Stimulated activated naive B cell treated with anti-CD40 and anti-IgM and Interleukin-4, amounts not matched to agents 10 μg/mL and 1 μg/mL and 100 μg/mL, for 72 hours (primary cell): ENCODE results near the gene PLCH1.

Source experiments
- ATAC-seq, 2 donors: fragments of 150-1000 bp; cut with Tn5 transposase; replicated peaks; 2 replicates each; pipeline ENCODE4 v1.10.0; 2021; ENCODE audit warnings: moderate library complexity in 1 of 2
- DNase-seq: peaks from one replicate; pipeline ENCODE4 v3.0.0; 2021
- H3K27ac Mint-ChIP-seq: one replicate; pipeline ENCODE4 v1.8.0; 2022; ENCODE audit warnings: mild to moderate bottlenecking, mixed read lengths
- H3K27me3 Mint-ChIP-seq, 2 donors: one replicate each; pipeline ENCODE4 v1.8.0; 2022; ENCODE audit warnings: mixed read lengths in 2 of 2
- H3K36me3 Mint-ChIP-seq, 2 donors: one replicate each; pipeline ENCODE4 v1.8.0; 2022; ENCODE audit warnings: mixed read lengths in 2 of 2, mild to moderate bottlenecking in 1 of 2
- H3K4me1 Mint-ChIP-seq, 2 donors: one replicate each; pipeline ENCODE4 v1.8.0; 2022; ENCODE audit warnings: mixed read lengths in 2 of 2, mild to moderate bottlenecking in 1 of 2
- H3K4me3 Mint-ChIP-seq, 2 donors: one replicate each; pipeline ENCODE4 v1.8.0; 2022; ENCODE audit warnings: mild to moderate bottlenecking in 2 of 2, mixed read lengths in 2 of 2, moderate library complexity in 1 of 2
- H3K9me3 Mint-ChIP-seq, 2 donors: one replicate each; pipeline ENCODE4 v1.8.0; 2022; ENCODE audit warnings: mixed read lengths in 2 of 2, mild to moderate bottlenecking in 1 of 2

The PLCH1 gene

DNA sequence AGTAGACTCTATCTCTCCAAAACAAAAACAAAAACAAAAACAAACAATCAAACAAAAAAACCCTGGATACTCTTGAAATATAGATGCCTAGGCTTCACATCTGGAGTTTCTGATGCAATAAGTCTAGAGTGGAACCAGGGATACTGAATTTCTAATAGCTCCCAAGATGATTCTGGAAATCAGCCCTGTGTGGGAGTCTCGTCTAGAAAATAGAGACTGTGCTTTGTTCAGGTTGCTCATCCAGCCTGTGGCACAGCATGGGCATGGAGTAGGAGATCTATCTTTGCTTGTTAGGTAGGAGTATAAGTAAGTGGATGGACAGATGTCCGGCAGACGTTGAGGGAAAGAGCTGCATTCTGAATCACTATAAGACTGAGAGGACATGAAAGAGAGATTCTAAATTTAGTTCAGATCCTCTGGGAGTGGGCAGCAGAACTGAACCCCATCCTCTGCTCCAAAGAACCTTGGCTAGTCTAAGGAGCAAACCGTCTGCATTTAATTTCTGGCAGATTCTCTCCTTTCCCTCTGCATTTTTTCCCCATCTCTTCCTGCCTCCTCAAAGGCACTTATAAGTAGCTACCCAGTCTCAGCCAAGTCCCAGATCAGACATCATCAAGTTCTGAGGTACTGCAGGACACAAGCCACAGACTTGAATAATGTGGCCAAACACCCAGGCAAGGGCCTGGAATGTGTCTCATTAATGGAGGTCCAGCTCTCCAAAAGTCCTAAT lies 358.8 kb downstream of the PLCH1 start:
- no peak overlapping the region for H3K27ac Mint-ChIP-seq
- H3K4me3 Mint-ChIP-seq: no peak overlapping the region
- no peaks in the 10 kb centered on the region for H3K9me3 Mint-ChIP-seq
- H3K27me3 Mint-ChIP-seq: no peaks in the 10 kb centered on the region
- no peaks in the 10 kb centered on the region for H3K4me1 Mint-ChIP-seq
- ATAC-seq: no peak
- DNase-seq: no peak
- H3K36me3 Mint-ChIP-seq: no peaks in the 10 kb centered on the region

DNA sequence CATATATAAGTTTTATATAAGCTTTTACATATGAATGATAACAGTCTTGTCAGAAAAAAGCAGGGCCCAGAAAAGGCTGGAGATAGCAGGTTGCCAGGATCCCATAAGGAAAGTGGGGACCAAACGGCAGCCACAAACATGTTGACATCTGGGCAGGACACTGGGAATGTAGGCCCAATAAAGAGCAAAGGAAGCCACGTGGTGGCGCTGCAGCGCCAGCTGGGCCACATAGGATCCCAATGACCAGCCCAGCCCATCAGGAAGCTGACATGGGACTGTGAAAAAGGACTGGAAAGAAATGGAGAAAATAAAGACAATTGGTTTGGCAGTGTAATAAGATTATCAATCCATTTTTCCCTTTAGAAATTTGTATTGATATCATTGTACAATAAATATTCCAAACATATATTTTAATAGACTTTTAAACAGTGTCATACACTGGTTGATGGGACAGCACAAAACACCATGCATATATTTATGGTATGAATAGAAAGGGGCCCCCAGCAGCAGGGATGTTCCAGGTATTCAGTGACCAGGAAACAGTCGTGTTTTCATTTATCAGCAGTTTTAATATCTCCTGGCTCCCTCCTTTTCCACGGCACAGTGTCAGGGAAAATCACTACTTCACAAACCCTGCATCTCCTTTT lies 362.4 kb downstream of the PLCH1 start:
- DNase-seq (no peak), ATAC-seq (peak; percentile 34 to 50)
- no peak overlapping the region for H3K4me3 Mint-ChIP-seq

DNA sequence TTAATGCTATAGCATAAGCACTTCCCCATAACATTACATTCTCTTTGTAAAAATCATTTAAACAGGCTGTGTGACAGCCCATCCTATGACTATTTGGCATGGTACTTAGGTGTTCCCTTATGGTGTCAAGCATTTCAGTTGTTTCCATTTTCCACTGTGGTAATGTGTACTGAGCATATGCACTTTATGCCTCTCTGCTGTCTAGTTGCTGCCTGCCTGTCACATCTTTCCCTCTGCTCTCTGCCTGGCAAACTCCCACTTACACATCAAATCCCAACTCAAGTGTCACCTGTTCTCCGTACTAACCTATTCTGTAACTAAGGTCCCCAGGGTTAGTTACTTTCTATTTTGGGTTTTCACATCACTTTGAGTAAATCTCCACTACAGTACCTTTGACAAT lies 367.0 kb downstream of the PLCH1 start:
- H3K4me3 Mint-ChIP-seq: no peak overlapping the region
- no peak for DNase-seq
- H3K27me3 Mint-ChIP-seq: no peaks in the 10 kb centered on the region
- no peak for ATAC-seq
- H3K9me3 Mint-ChIP-seq: no peaks in the 10 kb centered on the region
- H3K4me1 Mint-ChIP-seq: no peaks in the 10 kb centered on the region
- no peak overlapping the region for H3K27ac Mint-ChIP-seq
- H3K36me3 Mint-ChIP-seq: no peaks in the 10 kb centered on the region

More for the DNA sequence above, 362.4 kb downstream of the PLCH1 start:
- no peaks in the 10 kb centered on the region for H3K36me3 Mint-ChIP-seq
- H3K9me3 Mint-ChIP-seq: no peaks in the 10 kb centered on the region
- H3K27ac Mint-ChIP-seq: no peak overlapping the region
- no peaks in the 10 kb centered on the region for H3K27me3 Mint-ChIP-seq
- H3K4me1 Mint-ChIP-seq: no peaks in the 10 kb centered on the region

- Mint-ChIP-seq H3K36me3 (no peaks in the 10 kb centered on the region), H3K27me3 (no peaks in the 10 kb centered on the region), H3K9me3 (no peaks in the 10 kb centered on the region), H3K4me1 (peaks cover 0 to under 1% of the 10 kb centered on the region in 2 donors), H3K4me3 (no peak overlapping the region), H3K27ac (no peak overlapping the region)
- DNase-seq (no peak), ATAC-seq (no peak)
Measured at GRCh38 chr3:155377071-155377470, 367.8 kb downstream of the PLCH1 start.

- H3K9me3 Mint-ChIP-seq: no peaks in the 10 kb centered on the region
- H3K27ac Mint-ChIP-seq: no peak overlapping the region
- DNase-seq: no peak
- H3K4me1 Mint-ChIP-seq: peaks cover 0 to 1% of the 10 kb centered on the region in 2 donors
- no peak for ATAC-seq
- H3K36me3 Mint-ChIP-seq: no peaks in the 10 kb centered on the region
- no peaks in the 10 kb centered on the region for H3K27me3 Mint-ChIP-seq
- H3K4me3 Mint-ChIP-seq: no peak overlapping the region
Measured at GRCh38 chr3:155372281-155372680, 372.6 kb downstream of the PLCH1 start.

GRCh38 chr3:155370764-155371503 lies 373.9 kb downstream of the PLCH1 start:
- Mint-ChIP-seq H3K4me1 (peaks cover 0 to 1% of the 10 kb centered on the region in 2 donors), H3K36me3 (no peaks in the 10 kb centered on the region), H3K27me3 (no peaks in the 10 kb centered on the region), H3K9me3 (no peaks in the 10 kb centered on the region), H3K27ac (no peak overlapping the region), H3K4me3 (no peak overlapping the region)
- DNase-seq: no peak
- ATAC-seq: peak in 1 of 2 donors; percentile 23

GRCh38 chr3:155370198-155370597 lies 374.7 kb downstream of the PLCH1 start:
- ATAC-seq (no peak), DNase-seq (no peak)
- Mint-ChIP-seq H3K36me3 (no peaks in the 10 kb centered on the region), H3K9me3 (peaks cover 0 to 3% of the 10 kb centered on the region in 2 donors), H3K27ac (no peak overlapping the region), H3K4me1 (peaks cover 0 to 1% of the 10 kb centered on the region in 2 donors), H3K27me3 (no peaks in the 10 kb centered on the region), H3K4me3 (no peak overlapping the region)

GRCh38 chr3:155369735-155370134 lies 375.1 kb downstream of the PLCH1 start:
- Mint-ChIP-seq H3K4me3 (no peak overlapping the region), H3K4me1 (peaks cover 0 to 1% of the 10 kb centered on the region in 2 donors), H3K36me3 (no peaks in the 10 kb centered on the region), H3K27ac (no peak overlapping the region), H3K27me3 (no peaks in the 10 kb centered on the region), H3K9me3 (peaks cover 0 to 6% of the 10 kb centered on the region in 2 donors)
- no peak for ATAC-seq
- no peak for DNase-seq

DNA sequence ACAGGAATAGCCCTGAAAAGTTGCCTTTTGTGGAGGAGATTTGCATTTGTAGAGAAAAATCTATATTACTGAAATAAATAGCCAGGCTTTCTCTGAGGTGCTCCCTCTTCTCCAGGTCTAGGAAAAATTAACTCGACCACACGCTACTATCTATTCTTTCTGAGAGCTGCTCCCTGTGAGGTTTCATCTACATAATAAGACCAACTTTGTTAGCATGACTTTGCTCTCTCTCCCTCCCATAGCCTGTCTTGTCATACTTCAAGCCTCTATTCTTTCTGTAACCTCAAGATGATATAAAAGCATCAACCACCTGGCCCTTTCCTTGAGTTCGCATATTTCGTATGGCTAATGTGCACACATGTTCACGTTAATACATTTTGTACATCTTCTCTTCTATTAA lies 375.6 kb downstream of the PLCH1 start:
- no peak for DNase-seq
- Mint-ChIP-seq H3K4me1 (peaks cover 0 to 1% of the 10 kb centered on the region in 2 donors), H3K27me3 (no peaks in the 10 kb centered on the region), H3K27ac (no peak overlapping the region), H3K4me3 (no peak overlapping the region), H3K36me3 (peaks cover 0 to 1% of the 10 kb centered on the region in 2 donors), H3K9me3 (peaks cover 2 to 8% of the 10 kb centered on the region in 2 donors)
- ATAC-seq: no peak

DNA sequence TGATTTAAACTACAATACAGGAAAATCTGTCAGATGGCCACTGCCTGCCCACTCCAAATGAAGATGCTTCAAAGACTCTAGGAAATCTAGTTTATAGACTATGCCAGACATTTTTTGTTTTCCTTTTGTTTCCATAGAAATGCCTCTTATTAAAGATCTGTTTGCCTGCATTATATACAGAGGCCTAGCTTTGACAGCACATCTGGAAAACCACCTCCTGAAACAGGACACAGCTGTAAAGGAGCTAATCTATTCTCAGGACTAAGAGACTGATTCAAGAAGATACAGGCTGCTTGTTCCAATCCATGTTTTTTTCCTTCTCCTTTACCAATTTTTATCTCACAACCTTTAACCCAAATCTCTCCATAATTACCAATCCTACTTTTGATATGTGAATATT lies 376.1 kb downstream of the PLCH1 start:
- H3K36me3 Mint-ChIP-seq: peaks cover 0 to 3% of the 10 kb centered on the region in 2 donors
- DNase-seq (no peak), ATAC-seq (no peak)
- H3K27me3 Mint-ChIP-seq: no peaks in the 10 kb centered on the region
- peaks cover 4 to 9% of the 10 kb centered on the region in 2 donors for H3K9me3 Mint-ChIP-seq
- H3K4me3 Mint-ChIP-seq: no peak overlapping the region
- no peak overlapping the region for H3K27ac Mint-ChIP-seq
- peaks cover 0 to 1% of the 10 kb centered on the region in 2 donors for H3K4me1 Mint-ChIP-seq

GRCh38 chr3:155367506-155367905 lies 377.4 kb downstream of the PLCH1 start:
- ATAC-seq (no peak), DNase-seq (no peak)
- H3K9me3 Mint-ChIP-seq: peaks cover 4 to 10% of the 10 kb centered on the region in 2 donors
- no peak overlapping the region for H3K4me3 Mint-ChIP-seq
- no peaks in the 10 kb centered on the region for H3K27me3 Mint-ChIP-seq
- H3K4me1 Mint-ChIP-seq: peaks cover 0 to 1% of the 10 kb centered on the region in 2 donors
- H3K36me3 Mint-ChIP-seq: peaks cover 0 to 3% of the 10 kb centered on the region in 2 donors
- no peak overlapping the region for H3K27ac Mint-ChIP-seq

GRCh38 chr3:155365178-155365783 lies 379.6 kb downstream of the PLCH1 start:
- Mint-ChIP-seq H3K27me3 (no peaks in the 10 kb centered on the region), H3K4me3 (no peak overlapping the region), H3K27ac (no peak overlapping the region), H3K9me3 (peaks cover 4 to 10% of the 10 kb centered on the region in 2 donors), H3K36me3 (peaks cover 0 to 3% of the 10 kb centered on the region in 2 donors), H3K4me1 (no peaks in the 10 kb centered on the region)
- ATAC-seq (no peak), DNase-seq (no peak)

DNA sequence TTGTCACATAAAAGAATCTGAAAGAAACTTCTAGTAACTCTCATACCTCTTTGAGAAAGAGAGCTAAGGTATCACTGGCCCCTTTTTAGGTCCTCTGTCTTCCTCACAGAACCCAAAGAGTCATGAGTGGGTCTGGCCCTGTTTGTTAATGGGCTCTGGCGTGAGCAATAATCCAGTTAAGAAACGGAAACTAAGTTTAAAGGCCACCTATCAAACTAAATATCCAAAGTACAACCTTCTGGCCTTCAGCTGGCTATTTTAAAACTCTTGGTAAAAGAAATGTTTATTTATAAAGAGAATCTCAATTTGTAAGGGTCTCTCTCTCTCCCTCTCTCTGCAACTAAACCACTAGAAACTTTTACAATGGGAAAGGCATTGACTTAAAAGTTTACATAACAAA lies 380.4 kb downstream of the PLCH1 start:
- no peak for DNase-seq
- H3K27ac Mint-ChIP-seq: no peak overlapping the region
- H3K9me3 Mint-ChIP-seq: peaks cover 4 to 10% of the 10 kb centered on the region in 2 donors
- no peaks in the 10 kb centered on the region for H3K27me3 Mint-ChIP-seq
- peaks cover 0 to 3% of the 10 kb centered on the region in 2 donors for H3K36me3 Mint-ChIP-seq
- no peak overlapping the region for H3K4me3 Mint-ChIP-seq
- no peaks in the 10 kb centered on the region for H3K4me1 Mint-ChIP-seq
- no peak for ATAC-seq

DNA sequence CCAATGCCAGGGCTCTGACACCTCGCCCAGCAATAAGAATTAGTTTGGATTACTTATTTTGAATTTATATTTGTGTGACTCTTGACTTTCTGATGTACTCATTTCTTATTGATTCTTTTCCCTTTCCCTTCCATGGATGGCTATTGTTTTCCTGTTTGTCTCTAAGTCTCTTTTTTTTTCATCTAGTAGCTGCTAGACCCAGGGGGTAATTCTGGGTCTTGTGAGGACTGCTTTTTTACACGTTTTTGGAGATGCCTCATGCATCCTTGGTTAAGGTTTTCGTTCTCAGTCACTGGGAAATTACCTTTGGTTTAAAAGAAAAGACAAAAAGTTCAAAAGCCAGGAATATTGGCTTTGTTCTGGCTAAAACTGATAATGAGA lies 381.2 kb downstream of the PLCH1 start:
- H3K27ac Mint-ChIP-seq: no peak overlapping the region

More for the DNA sequence above, 381.2 kb downstream of the PLCH1 start:
- H3K4me3 Mint-ChIP-seq: no peak overlapping the region
- ATAC-seq (no peak), DNase-seq (no peak)
- no peaks in the 10 kb centered on the region for H3K27me3 Mint-ChIP-seq
- no peaks in the 10 kb centered on the region for H3K4me1 Mint-ChIP-seq
- peaks cover 4 to 10% of the 10 kb centered on the region in 2 donors for H3K9me3 Mint-ChIP-seq
- peaks cover 0 to 3% of the 10 kb centered on the region in 2 donors for H3K36me3 Mint-ChIP-seq
